Measurements from ENCODE around the gene TMEM41B. TPM values are rescaled to one million over a fixed set of nuclear protein-coding genes. Genes with fewer than 3 reads are reported as not detected.
"Not testable (repeated sequence)": the region's sequence is repeated elsewhere in the genome, so short reads cannot be mapped to it uniquely, and the experiment has no call there.

TMEM41B gene
- total and polyA plus RNA-seq, 3 experiments from 2014 or later: 11.3 to 24.9 (median 21.1) TPM

GRCh38 chr11:9344061-9344680, 29.8 kb upstream of the TMEM41B start:
- peak in 1 of 5 donors; percentile 9 for DNase-seq
- Mint-ChIP-seq H3K4me1 (peaks cover 6 to 27% (median 12%) of the 10 kb centered on the region in 3 donors), H3K36me3 (no peaks in the 10 kb centered on the region), H3K27ac (peak overlapping the region in 4 of 8 donors; percentile 14 to 82 (median 36)), H3K27me3 (peaks cover 0 to 3% of the 10 kb centered on the region in 2 donors), H3K9me3 (no peaks in the 10 kb centered on the region), H3K4me3 (no peak overlapping the region)
- Histone ChIP-seq H3K4me3 (ENCODE audit: low read length) (no peak overlapping the region), H3K27me3 (ENCODE audit: insufficient read depth, low read length, poor library complexity, severe bottlenecking) (no peaks in the 10 kb centered on the region), H3K9me3 (ENCODE audit: low read length) (no peaks in the 10 kb centered on the region), H3K4me1 (ENCODE audit: insufficient read depth, low read length) (peaks cover 4% of the 10 kb centered on the region), H3K36me3 (ENCODE audit: insufficient read depth, low read length) (no peaks in the 10 kb centered on the region), H3K27ac (ENCODE audit: low read depth, low read length) (no peak overlapping the region)
- ChIA-PET CTCF (no interaction called here), POLR2A (no interaction called here)

GRCh38 chr11:9341638-9342178, 27.3 kb upstream of the TMEM41B start:
- H3K27me3 ChIP-seq (ENCODE audit: insufficient read depth, low read length, poor library complexity, severe bottlenecking): no peaks in the 10 kb centered on the region
- Mint-ChIP-seq H3K9me3 (no peaks in the 10 kb centered on the region), H3K4me1 (peaks cover 0 to 11% (median 7%) of the 10 kb centered on the region in 3 donors), H3K27me3 (no peaks in the 10 kb centered on the region), H3K4me3 (no peak overlapping the region), H3K36me3 (no peaks in the 10 kb centered on the region), H3K27ac (no peak overlapping the region)
- ChIA-PET POLR2A (no interaction called here), CTCF (no interaction called here)
- H3K36me3 ChIP-seq (ENCODE audit: insufficient read depth, low read length): no peaks in the 10 kb centered on the region
- H3K27ac ChIP-seq (ENCODE audit: low read depth, low read length): no peak overlapping the region
- H3K9me3 ChIP-seq (ENCODE audit: low read length): no peaks in the 10 kb centered on the region
- H3K4me3 ChIP-seq (ENCODE audit: low read length): no peak overlapping the region
- DNase-seq: no peak
- H3K4me1 ChIP-seq (ENCODE audit: insufficient read depth, low read length): no peaks in the 10 kb centered on the region

- no peak overlapping the region for H3K27ac ChIP-seq (ENCODE audit: low read depth, low read length)
- no peaks in the 10 kb centered on the region for H3K36me3 ChIP-seq (ENCODE audit: insufficient read depth, low read length)
- H3K27me3 ChIP-seq (ENCODE audit: insufficient read depth, low read length, poor library complexity, severe bottlenecking): no peaks in the 10 kb centered on the region
- no peaks in the 10 kb centered on the region for H3K27me3 Mint-ChIP-seq
- H3K4me3 ChIP-seq (ENCODE audit: low read length): no peak overlapping the region
- no peaks in the 10 kb centered on the region for H3K36me3 Mint-ChIP-seq
- ChIA-PET CTCF (no interaction called here), POLR2A (no interaction called here)
- no peak overlapping the region for H3K4me3 Mint-ChIP-seq
- no peak overlapping the region for H3K27ac Mint-ChIP-seq
- no peaks in the 10 kb centered on the region for H3K4me1 ChIP-seq (ENCODE audit: insufficient read depth, low read length)
- H3K9me3 ChIP-seq (ENCODE audit: low read length): no peaks in the 10 kb centered on the region
- no peak for DNase-seq
- no peaks in the 10 kb centered on the region for H3K4me1 Mint-ChIP-seq
- peaks cover 0 to 1% (median 0%) of the 10 kb centered on the region in 5 donors for H3K9me3 Mint-ChIP-seq
Observed at GRCh38 chr11:9332655-9333054, 18.3 kb upstream of the TMEM41B start.

- ChIA-PET CTCF (no interaction called here), POLR2A (no interaction called here)
- Histone ChIP-seq H3K9me3 (ENCODE audit: low read length) (no peaks in the 10 kb centered on the region), H3K4me3 (ENCODE audit: low read length) (no peak overlapping the region), H3K27me3 (ENCODE audit: insufficient read depth, low read length, poor library complexity, severe bottlenecking) (no peaks in the 10 kb centered on the region), H3K36me3 (ENCODE audit: insufficient read depth, low read length) (no peaks in the 10 kb centered on the region), H3K4me1 (ENCODE audit: insufficient read depth, low read length) (no peaks in the 10 kb centered on the region), H3K27ac (ENCODE audit: low read depth, low read length) (no peak overlapping the region)
- no peak for DNase-seq
- Mint-ChIP-seq H3K36me3 (no peaks in the 10 kb centered on the region), H3K27ac (no peak overlapping the region), H3K27me3 (no peaks in the 10 kb centered on the region), H3K4me1 (no peaks in the 10 kb centered on the region), H3K9me3 (peaks cover 0 to 1% (median 0%) of the 10 kb centered on the region in 5 donors), H3K4me3 (no peak overlapping the region)
Observed at GRCh38 chr11:9330387-9331384, 16.3 kb upstream of the TMEM41B start.

- H3K27ac Mint-ChIP-seq: no peak overlapping the region
- Histone ChIP-seq H3K27me3 (ENCODE audit: insufficient read depth, low read length, poor library complexity, severe bottlenecking) (no peaks in the 10 kb centered on the region), H3K4me3 (ENCODE audit: low read length) (no peak overlapping the region), H3K4me1 (ENCODE audit: insufficient read depth, low read length) (peaks cover 5% of the 10 kb centered on the region), H3K9me3 (ENCODE audit: low read length) (no peaks in the 10 kb centered on the region), H3K27ac (ENCODE audit: low read depth, low read length) (no peak overlapping the region), H3K36me3 (ENCODE audit: insufficient read depth, low read length) (no peaks in the 10 kb centered on the region)
- no peak for DNase-seq
- H3K27me3 Mint-ChIP-seq: peaks cover 11 to 42% of the 10 kb centered on the region in 2 donors
- peaks cover 0 to 3% (median 2%) of the 10 kb centered on the region in 3 donors for H3K4me1 Mint-ChIP-seq
- POLR2A ChIA-PET: no interaction called here
- peaks cover 0 to 1% (median 0%) of the 10 kb centered on the region in 3 donors for H3K36me3 Mint-ChIP-seq
- H3K4me3 Mint-ChIP-seq: no peak overlapping the region
- CTCF ChIA-PET: interaction anchor here (1.2 kb wide), 1 partner anchor 186 kb away, joined by 3 read pairs; no protein-coding TSS in a partner anchor
- no peaks in the 10 kb centered on the region for H3K9me3 Mint-ChIP-seq
Observed at GRCh38 chr11:9320047-9320446, 5.7 kb upstream of the TMEM41B start.

GRCh38 chr11:9319377-9320001, 5.1 kb upstream of the TMEM41B start:
- H3K27me3 ChIP-seq (ENCODE audit: insufficient read depth, low read length, poor library complexity, severe bottlenecking); DNase-seq; H3K9me3 Mint-ChIP-seq; H3K4me1 Mint-ChIP-seq; H3K36me3 Mint-ChIP-seq; POLR2A ChIA-PET; H3K27ac ChIP-seq (ENCODE audit: low read depth, low read length); H3K27ac Mint-ChIP-seq; H3K36me3 ChIP-seq (ENCODE audit: insufficient read depth, low read length); H3K4me3 ChIP-seq (ENCODE audit: low read length); H3K4me1 ChIP-seq (ENCODE audit: insufficient read depth, low read length); H3K9me3 ChIP-seq (ENCODE audit: low read length): not testable (repeated sequence)
- CTCF ChIA-PET: interaction anchor here (1.2 kb wide), 1 partner anchor 187 kb away, joined by 3 read pairs; no protein-coding TSS in a partner anchor
- peaks cover 11 to 42% of the 10 kb centered on the region in 2 donors for H3K27me3 Mint-ChIP-seq
- H3K4me3 Mint-ChIP-seq: peak overlapping the region in 1 of 7 donors; percentile 48

- H3K27me3 ChIP-seq (ENCODE audit: insufficient read depth, low read length, poor library complexity, severe bottlenecking); H3K9me3 ChIP-seq (ENCODE audit: low read length); DNase-seq; H3K36me3 Mint-ChIP-seq; H3K9me3 Mint-ChIP-seq; POLR2A ChIA-PET; H3K36me3 ChIP-seq (ENCODE audit: insufficient read depth, low read length); H3K4me1 ChIP-seq (ENCODE audit: insufficient read depth, low read length); H3K4me3 ChIP-seq (ENCODE audit: low read length); H3K27ac Mint-ChIP-seq; H3K27ac ChIP-seq (ENCODE audit: low read depth, low read length): not testable (repeated sequence)
- Mint-ChIP-seq H3K4me3 (peak overlapping the region in 1 of 7 donors; percentile 48), H3K27me3 (peaks cover 13 to 42% of the 10 kb centered on the region in 2 donors), H3K4me1 (peaks cover 5 to 14% (median 7%) of the 10 kb centered on the region in 3 donors)
- CTCF ChIA-PET: interaction anchor here (1.2 kb wide), 1 partner anchor 188 kb away, joined by 3 read pairs; no protein-coding TSS in a partner anchor
Observed at GRCh38 chr11:9318442-9319376, 4.3 kb upstream of the TMEM41B start.

Measured in CD8-positive, alpha-beta memory T cell (primary cell).